Glomerular visceral epithelial cell (primary cell): ENCODE results near the gene STT3B.
"Not testable (repeated sequence)": the region's sequence is repeated elsewhere in the genome, so short reads cannot be mapped to it uniquely, and the experiment has no call there.

Experiments
- DNase-seq: peaks from one replicate; pipeline ENCODE4 v3.0.0-alpha.2; 2016; ENCODE audit errors: extremely low spot score

STT3B gene

GRCh38 chr3:31600431-31600830, 67.7 kb downstream of the STT3B start:
- no peak for DNase-seq

GRCh38 chr3:31605333-31605732, 72.6 kb downstream of the STT3B start:
- DNase-seq, result not testable (repeated sequence)

- no peak for DNase-seq
Measured at GRCh38 chr3:31606453-31606852, 73.7 kb downstream of the STT3B start.

- peak; percentile 45 for DNase-seq
Measured at GRCh38 chr3:31610700-31611275, 78.1 kb downstream of the STT3B start.

GRCh38 chr3:31613177-31613576, 80.5 kb downstream of the STT3B start:
- DNase-seq, result no peak

- DNase-seq, result no peak
Measured at GRCh38 chr3:31613654-31614053, 80.9 kb downstream of the STT3B start.

- no peak for DNase-seq
Measured at GRCh38 chr3:31614162-31614921, 81.6 kb downstream of the STT3B start.

- DNase-seq, result no peak
Measured at GRCh38 chr3:31615071-31615875, 82.5 kb downstream of the STT3B start.

- no peak for DNase-seq
Measured at GRCh38 chr3:31616711-31617110, 84.0 kb downstream of the STT3B start.

- DNase-seq, result no peak
Measured at GRCh38 chr3:31620656-31621055, 87.9 kb downstream of the STT3B start.

GRCh38 chr3:31621314-31621713, 88.6 kb downstream of the STT3B start:
- no peak for DNase-seq

- no peak for DNase-seq
Measured at GRCh38 chr3:31622636-31623288, 90.0 kb downstream of the STT3B start.

GRCh38 chr3:31624083-31624709, 91.5 kb downstream of the STT3B start:
- DNase-seq, result no peak

GRCh38 chr3:31625358-31625757, 92.6 kb downstream of the STT3B start:
- DNase-seq, result no peak

GRCh38 chr3:31629054-31629453, 96.3 kb downstream of the STT3B start:
- no peak for DNase-seq

- DNase-seq, result no peak
Measured at GRCh38 chr3:31634476-31634875, 101.8 kb downstream of the STT3B start.

- no peak for DNase-seq
Measured at GRCh38 chr3:31635545-31635944, 102.8 kb downstream of the STT3B start.

GRCh38 chr3:31636049-31636448, 103.3 kb downstream of the STT3B start:
- DNase-seq, result no peak

- DNase-seq, result no peak
Measured at GRCh38 chr3:31636694-31637442, 104.1 kb downstream of the STT3B start.

GRCh38 chr3:31639828-31640227, 107.1 kb downstream of the STT3B start:
- DNase-seq, result no peak

- no peak for DNase-seq
Measured at GRCh38 chr3:31645256-31645655, 112.5 kb downstream of the STT3B start.
